Prostate gland (tissue), 2 donors: ENCODE data around the gene MLF2. TPM values are rescaled to one million over a fixed set of nuclear protein-coding genes. Genes with fewer than 3 reads are reported as not detected.

ENCODE experiments used
- DNase-seq: peaks from one replicate; pipeline ENCODE4 v3.0.0-alpha.2; 2019; ENCODE audit warnings: low spot score
- H3K27ac ChIP-seq, 2 donors: fragments of 200-600 bp; sonication (generic); 2 replicates each; pipeline ENCODE4 v1.5.1; 2017 to 2019
- H3K27me3 ChIP-seq: fragments of 200-600 bp; sonication (generic); replicated peaks from 2 replicates; pipeline ENCODE4 v1.5.1; 2019; ENCODE audit not compliant: insufficient read depth
- H3K36me3 ChIP-seq, 2 donors: fragments of 200-600 bp; sonication (generic); 1 replicate in 1 of 2; 2 replicates in 1 of 2; pipeline versions ENCODE4 v1.5.1 to v1.8.1; 2017 to 2019
- H3K4me1 ChIP-seq: fragments of 200-600 bp; sonication (generic); replicated peaks from 2 replicates; pipeline ENCODE4 v1.5.1; 2019
- H3K4me3 ChIP-seq, 2 donors: fragments of 200-600 bp; sonication (generic); 2 replicates each; pipeline ENCODE4 v1.5.1; 2017 to 2019
- H3K9me3 ChIP-seq: fragments of 200-600 bp; sonication (generic); 2 replicates; pipeline ENCODE4 v1.5.1; 2017
- CTCF ChIP-seq, 4 experiments: fragments of 200-600 bp in 2 of 4; fragments of 450-650 bp in 2 of 4; sonication (generic) in 2 of 4; IDR thresholded peaks; 1 replicate in 3 of 4; 2 replicates in 1 of 4; pipeline ENCODE4 v1.5.1; 2016 to 2019; ENCODE audit warnings: antibody characterized with exemption in 4 of 4, mild to moderate bottlenecking in 2 of 4, moderate library complexity in 2 of 4
- POLR2A ChIP-seq: fragments of 450-650 bp; IDR thresholded peaks from one replicate; pipeline ENCODE4 v1.6.1; 2016; ENCODE audit warnings: antibody characterized with exemption, mild to moderate bottlenecking
- POLR2AphosphoS5 ChIP-seq: sonication (generic); formaldehyde crosslinking; IDR thresholded peaks from one replicate; pipeline ENCODE4 v1.6.1; 2017; ENCODE audit warnings: antibody characterized with exemption
- WGBS: methylation state at CpG from one replicate; pipeline ENCODE4 v1.1.5; 2018; 5-methylcytosine and 5-hydroxymethylcytosine counted together
- intact Hi-C: fragments of 100-400 bp; cut with DNase I; formaldehyde crosslinking; loops from one replicate; pipeline ENCODE4 v1.14.2; 2022
- total RNA-seq, 2 donors: library from RNA; depleted of rRNA; stranded (reverse); fragments of >200 nt; gene quantifications; one replicate each; pipeline ENCODE4 v1.1.0, GENCODE V29; 2016

Gene MLF2
- total RNA-seq, 2 donors from 2014 or later = 267 to 282 TPM

- intact Hi-C loops = loop anchor here (5.0 kb wide), 2 partner anchors 37 to 157 kb away; no protein-coding TSS in a partner anchor
These were observed 21.6 kb upstream of the MLF2 start for GRCh38 chr12:6774499-6775062.

GRCh38 chr12:6773590-6774351 lies 20.8 kb upstream of the MLF2 start:
- WGBS = 45% methylated on average over 59 of the region's 60 CpGs
- Histone ChIP-seq H3K36me3 (peaks cover 0 to 7% of the 10 kb centered on the region in 2 donors), H3K4me1 (peaks cover 6% of the 10 kb centered on the region), H3K27me3 (no peaks in the 10 kb centered on the region), H3K4me3 (peak overlapping the region; percentile 5 to 9), H3K9me3 (no peaks in the 10 kb centered on the region), H3K27ac (no peak overlapping the region)
- intact Hi-C loops = no loop called here
- DNase-seq = no peak
- TF ChIP-seq POLR2A (no peak), POLR2AphosphoS5 (no peak), CTCF (IDR thresholded peaks at IDR 0.05) (no peak)

More at GRCh38 chr12:6774499-6775062, 21.6 kb upstream of the MLF2 start:
- no peak for TF ChIP-seq POLR2A
- no peak for TF ChIP-seq CTCF (IDR thresholded peaks at IDR 0.05)
- no peak for TF ChIP-seq POLR2AphosphoS5
- no peak for DNase-seq
- Histone ChIP-seq H3K27me3 (no peaks in the 10 kb centered on the region), H3K9me3 (no peaks in the 10 kb centered on the region), H3K4me3 (no peak overlapping the region), H3K4me1 (peaks cover 2% of the 10 kb centered on the region), H3K36me3 (peaks cover 0 to 7% of the 10 kb centered on the region in 2 donors), H3K27ac (peak overlapping the region; percentile 47 to 89)
- 85% methylated on average over 15 of the region's 15 CpGs for WGBS

GRCh38 chr12:6772726-6773589 lies 20.0 kb upstream of the MLF2 start:
- peaks cover 0 to 7% of the 10 kb centered on the region in 2 donors for H3K36me3 ChIP-seq
- no peak for TF ChIP-seq POLR2AphosphoS5
- TF ChIP-seq CTCF (IDR thresholded peaks at IDR 0.05) = no peak
- no peak for TF ChIP-seq POLR2A
- H3K9me3 ChIP-seq = no peaks in the 10 kb centered on the region
- peaks cover 6% of the 10 kb centered on the region for H3K4me1 ChIP-seq
- peak overlapping the region; percentile 34 to 49 for H3K27ac ChIP-seq
- DNase-seq = no peak
- H3K4me3 ChIP-seq = peak overlapping the region in 1 of 2 donors; percentile 9
- 68% methylated on average over 21 of the region's 21 CpGs for WGBS
- H3K27me3 ChIP-seq = no peaks in the 10 kb centered on the region
- intact Hi-C loops = no loop called here

GRCh38 chr12:6772331-6772695 lies 19.4 kb upstream of the MLF2 start, which contains the start of gene LAG3:
Gene LAG3 (plus strand): TSS chr12:6772520. CDS start chr12:6772853, 333 bp downstream.
- intact Hi-C loops = no loop called here
- Histone ChIP-seq H3K9me3 (no peaks in the 10 kb centered on the region), H3K4me3 (peak within 1 kb of the TSS in 1 of 2 donors; percentile 9), H3K4me1 (peaks cover 6% of the 10 kb centered on the region), H3K27me3 (no peaks in the 10 kb centered on the region), H3K27ac (peak within 1 kb of the TSS; percentile 34 to 51), H3K36me3 (peaks cover 0 to 7% of the 10 kb centered on the region in 2 donors)
- no peak for DNase-seq
- TF ChIP-seq POLR2A (no peak), CTCF (IDR thresholded peaks at IDR 0.05) (no peak), POLR2AphosphoS5 (no peak)
- WGBS = 54% methylated on average over 15 of the region's 15 CpGs
